GM12878 (cell line): ENCODE measurements around the gene JAKMIP1. TPM values are rescaled to one million over a fixed set of nuclear protein-coding genes. Genes with fewer than 3 reads are reported as not detected.

Experiments used
- ATAC-seq: fragments of 200-7000 bp; cut with Tn5 transposase; 3 replicates; pipeline ENCODE4 v1.9.1; 2020; ENCODE audit warnings: mild to moderate bottlenecking, moderate library complexity
- BruUV-seq: library from RNA; stranded (reverse); fragments of 400-500 nt; replicated peaks from 2 replicates; lab custom pipeline; 2021; lab: Mats Ljungman, UMichigan
- CTCF ChIA-PET: fragments of 300-600 bp; sonication (Branson Sonifier 250); formaldehyde crosslinking; extraction: SDS; loops from one replicate; lab custom pipeline; 2021; ENCODE audit warnings: inconsistent platforms; lab: Yijun Ruan, JAX
- POLR2A ChIA-PET: fragments of 350-600 bp; formaldehyde crosslinking; extraction: SDS; loops from one replicate; lab custom pipeline; 2021; ENCODE audit warnings: inconsistent platforms; lab: Charles Lee
- RAD21 ChIA-PET: fragments of 300-600 bp; sonication (Branson Sonifier 250); formaldehyde crosslinking; loops from one replicate; lab custom pipeline; 2023; ENCODE audit warnings: antibody characterized with exemption; ENCODE audit not compliant: unreplicated experiment; lab: Charles Lee
- SMC1A ChIA-PET: fragments of 300-600 bp; sonication (Branson Sonifier 250); formaldehyde crosslinking; loops from one replicate; lab custom pipeline; 2023; ENCODE audit not compliant: unreplicated experiment, uncharacterized antibody; lab: Charles Lee
- DNase-seq: peaks from one replicate; pipeline ENCODE4 v3.0.0-alpha.2; 2011; ENCODE audit warnings: low read depth, low spot score
- FAIRE-seq: peaks from 3 replicates; lab custom pipeline; 2011; peaks lifted over from hg19 to GRCh38; lab: Jason Lieb, UNC
- H2AFZ ChIP-seq: 2 replicates; pipeline ENCODE4 v1.6.0; 2011; ENCODE audit warnings: low read depth, low read length, control low read depth; ENCODE audit not compliant: control insufficient read depth
- H3K27ac ChIP-seq: 2 replicates; pipeline ENCODE4 v1.5.1; 2011; ENCODE audit warnings: control low read depth; ENCODE audit not compliant: control insufficient read depth, insufficient read depth
- H3K27me3 ChIP-seq, 2 experiments: replicated peaks in 1 of 2; 2 replicates each; pipeline versions ENCODE4 v1.6.0 to v1.6.1; 2011; ENCODE audit warnings: low read length in 1 of 2; ENCODE audit not compliant: control insufficient read depth in 2 of 2, insufficient read depth in 2 of 2
- H3K36me3 ChIP-seq, 2 experiments: 2 replicates each; pipeline ENCODE4 v1.5.1; 2011; ENCODE audit warnings: low read length in 1 of 2; ENCODE audit not compliant: control insufficient read depth in 2 of 2, insufficient read depth in 2 of 2
- H3K4me1 ChIP-seq: 2 replicates; pipeline ENCODE4 v1.6.1; 2011; ENCODE audit warnings: mild to moderate bottlenecking, low read length, moderate library complexity, mixed read lengths; ENCODE audit not compliant: control insufficient read depth, insufficient read depth
- H3K4me2 ChIP-seq: 2 replicates; pipeline ENCODE4 v1.6.0; 2011; ENCODE audit warnings: control low read depth; ENCODE audit not compliant: control insufficient read depth, insufficient read depth
- H3K4me3 ChIP-seq: fragments of 200-600 bp; sonication (generic); 2 replicates; pipeline ENCODE4 v1.5.1; 2016
- H3K79me2 ChIP-seq: 2 replicates; pipeline ENCODE4 v1.6.0; 2011; ENCODE audit warnings: low read length; ENCODE audit not compliant: control insufficient read depth, insufficient read depth
- H3K9ac ChIP-seq: 2 replicates; pipeline ENCODE4 v1.8.0; 2011; ENCODE audit warnings: low read length, control low read depth, mixed read lengths; ENCODE audit not compliant: control insufficient read depth, insufficient read depth
- H3K9me3 ChIP-seq: replicated peaks from 3 replicates; pipeline ENCODE4 v1.5.1; 2011; ENCODE audit warnings: mild to moderate bottlenecking, low read length; ENCODE audit not compliant: control insufficient read depth, insufficient read depth
- H4K20me1 ChIP-seq: 2 replicates; pipeline ENCODE4 v1.6.0; 2011; ENCODE audit not compliant: control insufficient read depth, insufficient read depth
- BRCA1 ChIP-seq: IDR thresholded peaks from 2 replicates; pipeline ENCODE4 v1.6.1; 2011; ENCODE audit warnings: low read depth, low read length, improper control_type of control experiment
- CHD4 ChIP-seq: fragments of 200-600 bp; sonication (generic); IDR thresholded peaks from 2 replicates; pipeline ENCODE4 v1.6.1; 2016; ENCODE audit warnings: mild to moderate bottlenecking
- IKZF2 ChIP-seq, 2 experiments: fragments of 450-650 bp; IDR thresholded peaks; 2 replicates each; pipeline ENCODE4 v1.6.1; 2017; ENCODE audit warnings: mild to moderate bottlenecking in 2 of 2, moderate library complexity in 2 of 2
- MAX ChIP-seq: IDR thresholded peaks from 2 replicates; pipeline ENCODE4 v1.6.1; 2012; ENCODE audit warnings: low read depth, low read length, improper control_type of control experiment
- MTA2 ChIP-seq: fragments of 450-650 bp; IDR thresholded peaks from 2 replicates; pipeline ENCODE4 v1.6.1; 2016; ENCODE audit warnings: low read depth, mild to moderate bottlenecking, moderate library complexity
- MTA3 ChIP-seq: IDR thresholded peaks from 2 replicates; pipeline ENCODE4 v1.6.1; 2012; ENCODE audit warnings: low read length, inconsistent platforms, borderline replicate concordance
- NR2F1 ChIP-seq: fragments of 450-650 bp; conservative IDR thresholded peaks from 2 replicates; pipeline ENCODE4 v1.6.1; 2017; ENCODE audit warnings: mild to moderate bottlenecking
- NRF1 ChIP-seq: conservative IDR thresholded peaks from 2 replicates; pipeline ENCODE4 v1.6.1; 2011; ENCODE audit warnings: mild to moderate bottlenecking, low read depth, low read length, improper control_type of control experiment
- PAX5 ChIP-seq: IDR thresholded peaks from 2 replicates; pipeline ENCODE4 v1.6.1; 2011; ENCODE audit warnings: low read depth, low read length, borderline replicate concordance
- RB1 ChIP-seq: fragments of 450-650 bp; formaldehyde crosslinking; IDR thresholded peaks from 2 replicates; pipeline ENCODE4 v1.6.1; 2017; ENCODE audit warnings: mild to moderate bottlenecking, borderline replicate concordance
- RELA ChIP-seq: fragments of 450-650 bp; IDR thresholded peaks from 2 replicates; pipeline ENCODE4 v1.8.0; 2014; ENCODE audit warnings: borderline replicate concordance; ENCODE audit not compliant: partially characterized antibody
- REST ChIP-seq: IDR thresholded peaks from 2 replicates; pipeline ENCODE4 v1.6.1; 2012; ENCODE audit warnings: mild to moderate bottlenecking, low read depth, low read length
- SREBF2 ChIP-seq: IDR thresholded peaks from 2 replicates; pipeline ENCODE4 v1.6.1; 2012; ENCODE audit warnings: mild to moderate bottlenecking, low read length
- ZNF207 ChIP-seq: fragments of 450-650 bp; IDR thresholded peaks from 2 replicates; pipeline ENCODE4 v1.6.1; 2014; ENCODE audit warnings: antibody characterized with exemption, mild to moderate bottlenecking, borderline replicate concordance
- ZNF274 ChIP-seq: IDR thresholded peaks from one replicate; pipeline ENCODE4 v1.8.0; 2011; ENCODE audit not compliant: insufficient read length, insufficient read depth
- ZNF592 ChIP-seq: fragments of 450-650 bp; IDR thresholded peaks from 2 replicates; pipeline ENCODE4 v1.6.1; 2017; ENCODE audit warnings: mild to moderate bottlenecking, moderate library complexity
- ZNF622 ChIP-seq: fragments of 450-650 bp; IDR thresholded peaks from 2 replicates; pipeline ENCODE4 v1.6.1; 2017; ENCODE audit warnings: mild to moderate bottlenecking, inconsistent platforms
- WGBS: methylation state at CpG from one replicate; pipeline ENCODE4 v1.1.6; 2016; ENCODE audit warnings: low lambda C conversion rate; ENCODE audit not compliant: insufficient replicate concordance, insufficient coverage; ENCODE audit errors: missing lambda C conversion rate; 5-methylcytosine and 5-hydroxymethylcytosine counted together
- in situ Hi-C: fragments of 300-500 bp; cut with MboI; formaldehyde crosslinking; loops from 9 replicates; pipeline ENCODE4 v1.14.3; 2018; ENCODE audit warnings: mixed read lengths
- intact Hi-C: fragments of 100-400 bp; cut with micrococcal nuclease; formaldehyde crosslinking; loops from one replicate; pipeline ENCODE4 v1.14.2; 2022; ENCODE audit not compliant: unreplicated experiment
- polyA plus RNA-seq, 11 experiments: library from polyadenylated mRNA; depleted of rRNA in 4 of 11; unstranded in 6 of 11; stranded (reverse) in 5 of 11; fragments of >200 nt; fragmentation: Nextera tagmentation in 4 of 11; fragmentation: Illumina TruSeq in 1 of 11; extraction: Ambion mirVana in 4 of 11; extraction: Trizol in 1 of 11; gene quantifications; 1 replicate in 1 of 11; 2 replicates in 10 of 11; pipeline versions ENCODE4 v1.2.1 to v1.2.3, GENCODE V29; 2011 to 2016; ENCODE audit warnings: inconsistent platforms in 2 of 11, missing spikeins in 2 of 11, low read depth in 1 of 11
- total RNA-seq, 4 experiments: library from RNA; depleted of rRNA in 3 of 4; stranded (reverse); fragments of >200 nt in 3 of 4; fragmentation: Illumina TruSeq in 1 of 4; extraction: Trizol in 1 of 4; gene quantifications; 2 replicates each; pipeline versions ENCODE4 v1.2.1 to v1.2.3, GENCODE V29; 2013 to 2021

Gene JAKMIP1
- total and polyA plus RNA-seq, 10 of the 15 experiments (the other 5 are each of a cell fraction or from before 2014, with no cell fraction given), result 0.52 to 16.7 (median 12.3) TPM

DNA sequence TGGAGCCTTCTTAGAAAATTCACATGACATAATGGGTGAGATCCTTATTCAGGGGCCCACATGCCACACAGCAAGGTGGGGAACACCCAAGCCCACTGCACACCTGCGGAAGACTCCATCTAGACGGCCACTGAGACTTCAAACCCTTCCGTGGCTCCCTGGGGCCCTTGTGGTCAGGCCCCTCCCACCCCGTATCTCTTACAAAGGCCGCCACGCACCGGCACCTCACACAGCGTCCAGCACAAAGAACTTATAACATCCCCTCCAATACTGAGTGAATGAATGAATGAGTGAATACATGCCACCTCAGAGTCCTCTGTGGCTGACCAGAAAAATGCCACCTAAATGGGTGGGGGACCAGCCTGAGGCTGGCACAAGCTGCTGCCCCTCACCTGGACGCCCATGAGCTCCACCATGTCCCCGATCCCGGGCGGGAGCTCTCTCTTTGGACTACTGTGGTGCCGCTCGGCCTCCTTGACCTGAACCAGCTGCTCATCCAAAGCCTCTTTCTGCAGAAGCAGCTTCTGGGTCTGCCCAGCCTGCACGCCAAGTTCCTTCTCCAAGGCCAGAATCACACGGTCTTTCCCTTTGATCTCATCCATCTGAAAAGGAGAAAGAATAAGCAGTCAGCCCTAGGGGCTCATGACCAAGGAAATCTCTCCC is 115.2 kb downstream of the JAKMIP1 start (continued):
- no peak for TF ChIP-seq ZNF592
- no peak for TF ChIP-seq RB1
- no peak for TF ChIP-seq ZNF622
- no peak for TF ChIP-seq ZNF207
- no peak for TF ChIP-seq CHD4
- TF ChIP-seq IKZF2 (IDR thresholded peaks at IDR 0.05), result no peak

DNA sequence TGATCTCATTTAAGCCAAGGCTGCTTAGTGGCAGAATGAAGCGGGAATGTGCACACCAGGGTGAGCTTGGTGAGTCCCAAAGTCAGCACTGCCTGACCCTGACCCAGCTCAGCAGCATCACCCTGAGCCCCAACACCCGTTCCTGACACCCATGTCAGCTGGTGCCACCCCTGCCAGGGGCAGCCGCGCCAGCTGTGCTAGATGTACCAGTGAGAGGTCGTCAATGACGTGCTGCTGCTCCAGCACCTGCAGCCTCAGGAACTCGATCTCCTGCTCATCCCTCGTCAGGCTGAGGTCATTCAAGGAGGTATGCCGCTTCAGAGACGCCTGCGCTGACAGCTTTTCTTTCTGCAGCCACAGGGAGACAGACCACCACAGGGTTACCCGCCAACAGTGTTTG is 120.4 kb downstream of the JAKMIP1 start:
- no peak overlapping the region for H3K4me2 ChIP-seq
- ChIA-PET SMC1A (no interaction called here), RAD21 (no interaction called here), POLR2A (no interaction called here), CTCF (interaction anchor here (1.5 kb wide), 1 partner anchor 252 kb away, joined by 6 read pairs; no protein-coding TSS in a partner anchor)
- H3K27ac ChIP-seq, result no peak overlapping the region
- H3K4me3 ChIP-seq, result no peak overlapping the region
- FAIRE-seq (no peak), ATAC-seq (no peak), DNase-seq (no peak)
- no peaks in the 10 kb centered on the region for H3K27me3 ChIP-seq
- H3K36me3 ChIP-seq, result peaks cover 0 to 4% of the 10 kb centered on the region in 2 experiments; a peak in 1 of 4 replicates
- no peaks in the 10 kb centered on the region for H3K79me2 ChIP-seq
- no peak overlapping the region for H3K9ac ChIP-seq
- in situ Hi-C loops (no loop called here), intact Hi-C loops (no loop called here)
- H4K20me1 ChIP-seq, result no peaks in the 10 kb centered on the region
- no peaks in the 10 kb centered on the region for H3K9me3 ChIP-seq
- WGBS, result 66% methylated on average over 12 of the region's 12 CpGs
- no peak overlapping the region for H2AFZ ChIP-seq
- H3K4me1 ChIP-seq, result no peaks in the 10 kb centered on the region
- no TSS peak for BruUV-seq
- TF ChIP-seq NRF1, result no peak
- no peak for TF ChIP-seq NR2F1
- TF ChIP-seq BRCA1, result no peak
- TF ChIP-seq RELA, result no peak
- TF ChIP-seq REST, result no peak
- no peak for TF ChIP-seq MTA3
- no peak for TF ChIP-seq ZNF274
- TF ChIP-seq MTA2, result no peak
- TF ChIP-seq MAX, result no peak
- no peak for TF ChIP-seq SREBF2
- TF ChIP-seq PAX5, result no peak
